HepG2 (cell line): Measurements from ENCODE around the gene ARHGAP21.

Source experiments
- ATF7 ChIP-seq, 2 experiments: fragments of 450-650 bp in 1 of 2; sonication (generic) in 1 of 2; formaldehyde crosslinking in 1 of 2; IDR thresholded peaks; 2 replicates each; pipeline versions ENCODE4 v1.4.0 to v1.6.1; 2016 to 2020; ENCODE audit warnings: antibody characterized with exemption in 1 of 2, mild to moderate bottlenecking in 1 of 2, missing genetic modification reagents in 1 of 2
- CEBPB ChIP-seq: IDR thresholded peaks from 2 replicates; pipeline ENCODE4 v1.6.1; 2011; ENCODE audit warnings: low read depth, low read length, improper control_type of control experiment, borderline replicate concordance
- FOXA3 ChIP-seq: IDR thresholded peaks from 2 replicates; pipeline ENCODE4 v1.6.1; 2016; ENCODE audit warnings: missing genetic modification reagents, missing compliant biosample characterization
- GATAD2A ChIP-seq: IDR thresholded peaks from 2 replicates; pipeline ENCODE4 v1.6.1; 2016
- POLR2AphosphoS5 ChIP-seq: IDR thresholded peaks from 2 replicates; pipeline ENCODE4 v1.6.1; 2012; ENCODE audit warnings: low read depth, low read length
- PRDM10 ChIP-seq: sonication (generic); formaldehyde crosslinking; IDR thresholded peaks from 2 replicates; pipeline ENCODE4 v1.4.0; 2020; ENCODE audit warnings: low read depth, missing genetic modification reagents
- SMYD3 ChIP-seq: sonication (generic); formaldehyde crosslinking; IDR thresholded peaks from 2 replicates; pipeline ENCODE4 v1.8.1; 2023; ENCODE audit warnings: mild to moderate bottlenecking, missing genetic modification reagents
- ZBTB43 ChIP-seq: sonication (generic); formaldehyde crosslinking; conservative IDR thresholded peaks from 2 replicates; pipeline ENCODE4 v1.4.0; 2020; ENCODE audit warnings: missing genetic modification reagents
- ZMYM3 ChIP-seq: sonication (generic); formaldehyde crosslinking; IDR thresholded peaks from 2 replicates; pipeline ENCODE4 v1.5.1; 2020; ENCODE audit warnings: mild to moderate bottlenecking, missing genetic modification reagents
- ZNF501 ChIP-seq: sonication (generic); formaldehyde crosslinking; IDR thresholded peaks from 2 replicates; pipeline ENCODE4 v1.5.1; 2020; ENCODE audit warnings: mild to moderate bottlenecking, moderate library complexity, missing genetic modification reagents
- ZNF644 ChIP-seq: IDR thresholded peaks from 2 replicates; pipeline ENCODE4 v1.6.1; 2016; ENCODE audit warnings: low read depth
- ZNF747 ChIP-seq: sonication (generic); formaldehyde crosslinking; IDR thresholded peaks from 2 replicates; pipeline ENCODE4 v1.8.1; 2023; ENCODE audit warnings: missing genetic modification reagents, mild to moderate bottlenecking, borderline replicate concordance

DNA sequence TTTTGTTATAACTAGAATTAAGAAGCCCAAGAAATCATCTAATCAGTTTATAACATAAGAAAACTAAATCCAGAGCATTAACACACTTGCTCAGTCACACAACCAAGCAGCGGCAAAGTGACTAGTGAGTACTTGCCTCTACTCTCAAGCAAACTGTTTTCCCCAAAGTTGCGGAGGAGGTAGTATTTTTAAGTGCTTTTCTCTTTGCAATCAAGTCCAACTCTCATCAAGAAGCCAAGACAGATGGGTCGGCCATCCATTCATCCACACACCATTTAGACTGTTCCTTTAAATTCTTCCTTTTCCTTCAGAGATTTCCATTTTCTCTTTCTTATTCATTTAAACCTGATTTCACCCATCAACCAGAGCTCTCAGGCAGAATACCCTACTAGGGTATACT is 25.4 kb downstream of the ARHGAP21 start:
- TF ChIP-seq ZNF644 (CRISPR knock-in tag) (no peak), ZNF501 (CRISPR knock-in tag) (no peak), POLR2AphosphoS5 (no peak), PRDM10 (no peak), SMYD3 (no peak), GATAD2A (CRISPR knock-in tag) (no peak), CEBPB (no peak), ATF7 (IDR thresholded peaks at IDR 0.05) (no peak), ATF7 (CRISPR knock-in tag; IDR thresholded peaks at IDR 0.05) (no peak), FOXA3 (no peak), ZBTB43 (CRISPR knock-in tag) (no peak), ZMYM3 (CRISPR knock-in tag) (no peak), ZNF747 (CRISPR knock-in tag) (no peak)
